ENCODE measurements around the gene TMEM236.
"Not testable (repeated sequence)": the region's sequence is repeated elsewhere in the genome, so short reads cannot be mapped to it uniquely, and the experiment has no call there.

Gene TMEM236, protein sequence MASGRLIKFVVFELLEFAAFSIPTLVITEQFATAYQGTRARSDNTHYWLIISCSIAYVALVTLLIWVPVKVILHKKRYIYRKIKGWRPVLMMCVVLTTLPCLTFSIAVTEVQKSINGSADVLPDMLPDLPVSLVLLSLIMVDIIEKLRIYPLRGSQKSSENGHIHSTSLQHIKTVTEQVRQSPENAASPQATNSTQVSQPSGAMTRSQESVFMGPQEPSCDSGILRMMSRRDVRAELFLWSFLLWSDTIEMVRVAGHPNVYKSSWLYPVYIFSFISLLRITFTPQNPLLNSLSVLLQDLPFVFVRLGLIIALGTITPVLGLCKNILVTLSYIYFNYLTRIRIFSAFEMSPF

DNA sequence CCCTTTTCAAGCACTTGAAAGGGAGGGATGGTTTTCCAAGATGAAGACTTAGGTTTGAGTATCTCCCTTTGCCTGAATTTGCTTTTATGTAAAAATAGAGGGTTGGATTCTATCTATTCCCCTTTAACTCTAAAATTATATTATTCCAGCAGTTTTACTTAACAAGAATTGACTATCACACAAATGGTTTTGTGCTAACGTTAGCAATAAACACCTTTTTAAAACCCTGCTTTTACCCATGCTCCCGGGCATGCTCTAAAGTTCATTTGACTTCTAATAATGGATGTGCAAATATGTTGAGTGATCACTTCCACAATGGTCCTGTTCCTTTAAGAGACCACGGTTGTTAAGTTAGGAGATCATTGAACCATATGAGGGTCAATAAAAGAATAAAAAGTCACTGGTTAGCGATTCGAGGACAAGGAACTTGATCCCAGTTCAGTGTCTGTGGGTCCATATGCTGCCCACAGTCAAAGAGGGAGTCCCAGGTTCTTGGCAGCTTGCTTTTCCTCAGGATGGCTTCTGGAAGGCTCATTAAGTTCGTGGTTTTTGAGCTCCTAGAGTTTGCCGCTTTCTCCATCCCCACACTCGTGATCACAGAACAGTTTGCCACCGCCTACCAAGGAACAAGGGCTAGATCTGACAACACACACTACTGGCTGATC lies at the start of gene TMEM236:
Gene TMEM236, plus strand, starts transcription at position 421 of the 665 bp plus-strand sequence. Its CDS starts 95 bp downstream, at position 516.
- no peak for DNase-seq

DNA sequence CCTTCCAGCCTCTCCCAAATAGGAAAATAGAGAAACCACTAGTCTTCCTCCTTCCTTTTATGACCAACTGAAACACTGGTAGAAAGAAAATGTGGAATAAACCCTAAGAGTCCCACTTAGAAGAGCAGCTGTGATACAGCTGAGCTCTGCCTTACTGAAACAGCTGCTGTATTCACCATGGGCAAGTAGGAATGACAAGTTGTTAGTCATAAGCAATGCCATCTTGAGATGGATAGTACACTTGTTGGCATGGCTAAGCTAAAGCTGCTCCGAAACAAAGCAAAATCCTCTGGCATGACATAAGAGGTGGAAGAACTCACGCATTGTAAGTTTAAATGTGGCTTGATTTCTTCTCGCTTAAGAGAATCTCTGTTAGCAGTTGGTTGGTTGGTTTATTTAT lies 48.3 kb upstream of the TMEM236 start:
- no peak for DNase-seq

DNA sequence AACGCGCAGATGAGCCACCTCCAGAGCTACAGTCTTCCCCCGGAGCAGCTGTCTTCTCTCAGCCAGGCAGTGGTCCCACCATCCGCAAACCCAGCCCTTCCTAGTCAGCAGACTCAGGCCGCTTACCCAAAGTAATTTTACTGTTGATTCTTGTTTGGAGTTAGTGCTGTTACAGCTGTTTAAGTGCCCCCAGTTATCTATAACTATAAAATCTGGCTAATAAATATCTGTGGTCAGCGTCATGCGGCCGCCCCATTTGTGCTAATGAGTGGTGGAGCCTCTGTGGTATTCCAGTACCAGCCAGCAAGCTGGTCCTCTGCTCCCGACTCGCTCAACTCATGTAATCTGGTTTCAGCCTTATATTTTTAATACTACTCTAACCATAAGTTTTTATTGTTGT lies 43.2 kb upstream of the TMEM236 start:
- no peak for DNase-seq

DNA sequence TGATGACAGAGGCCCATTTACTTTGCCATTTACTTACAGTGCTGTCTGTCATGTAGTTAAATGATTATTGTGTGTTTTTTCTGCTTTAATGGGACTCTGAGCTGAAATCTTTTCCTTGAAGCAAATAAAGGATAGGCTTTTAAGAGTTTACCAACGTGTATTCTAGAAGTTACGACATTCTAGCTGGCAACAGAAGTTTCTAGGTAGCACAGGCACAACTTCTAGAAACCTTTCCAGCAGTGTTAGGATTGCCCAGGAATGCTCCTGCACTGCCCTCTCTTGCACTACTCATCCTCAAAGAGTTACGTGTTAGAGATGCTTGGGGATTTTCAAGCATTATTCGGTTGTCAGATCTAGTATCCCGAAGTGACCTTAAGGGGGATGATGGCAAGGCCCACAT lies 42.5 kb upstream of the TMEM236 start:
- DNase-seq: no peak

DNA sequence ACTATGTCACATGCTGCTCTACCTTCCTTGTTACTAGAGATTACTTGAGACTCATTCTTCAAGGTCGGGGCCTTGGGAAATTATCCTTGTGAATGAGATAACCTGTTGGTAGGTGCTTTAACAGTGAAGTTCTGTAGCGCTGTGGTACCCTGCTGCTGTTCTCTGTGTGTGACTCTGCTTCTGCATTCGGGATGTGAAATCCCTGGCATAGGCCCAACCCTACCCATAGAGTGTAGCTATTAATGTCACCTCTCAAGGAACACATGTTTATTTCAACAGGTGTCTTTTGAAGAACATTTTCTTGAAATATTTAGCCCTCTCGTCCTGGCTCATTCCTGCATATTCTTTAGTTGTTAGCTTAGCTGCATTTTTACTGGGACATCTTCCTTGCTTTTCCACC lies 41.8 kb upstream of the TMEM236 start:
- no peak for DNase-seq

DNA sequence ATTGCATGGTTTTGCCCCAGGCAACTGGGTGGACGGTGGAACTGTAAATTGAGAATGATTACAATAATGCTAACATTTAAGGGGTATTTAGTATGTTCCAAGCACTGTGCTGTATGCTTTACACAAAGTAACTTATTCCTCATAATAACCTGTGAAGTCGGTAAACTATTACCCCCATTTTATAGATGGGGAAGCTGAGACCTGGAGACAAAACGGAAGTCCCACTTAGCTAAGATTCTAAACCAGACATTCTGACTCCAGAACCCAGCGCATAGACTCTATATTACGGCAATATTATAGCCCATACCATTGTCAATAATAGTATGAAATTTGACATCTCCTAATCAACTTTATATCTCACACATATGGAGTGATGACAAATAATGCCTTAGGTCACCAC lies 39.9 kb upstream of the TMEM236 start:
- DNase-seq: no peak

DNA sequence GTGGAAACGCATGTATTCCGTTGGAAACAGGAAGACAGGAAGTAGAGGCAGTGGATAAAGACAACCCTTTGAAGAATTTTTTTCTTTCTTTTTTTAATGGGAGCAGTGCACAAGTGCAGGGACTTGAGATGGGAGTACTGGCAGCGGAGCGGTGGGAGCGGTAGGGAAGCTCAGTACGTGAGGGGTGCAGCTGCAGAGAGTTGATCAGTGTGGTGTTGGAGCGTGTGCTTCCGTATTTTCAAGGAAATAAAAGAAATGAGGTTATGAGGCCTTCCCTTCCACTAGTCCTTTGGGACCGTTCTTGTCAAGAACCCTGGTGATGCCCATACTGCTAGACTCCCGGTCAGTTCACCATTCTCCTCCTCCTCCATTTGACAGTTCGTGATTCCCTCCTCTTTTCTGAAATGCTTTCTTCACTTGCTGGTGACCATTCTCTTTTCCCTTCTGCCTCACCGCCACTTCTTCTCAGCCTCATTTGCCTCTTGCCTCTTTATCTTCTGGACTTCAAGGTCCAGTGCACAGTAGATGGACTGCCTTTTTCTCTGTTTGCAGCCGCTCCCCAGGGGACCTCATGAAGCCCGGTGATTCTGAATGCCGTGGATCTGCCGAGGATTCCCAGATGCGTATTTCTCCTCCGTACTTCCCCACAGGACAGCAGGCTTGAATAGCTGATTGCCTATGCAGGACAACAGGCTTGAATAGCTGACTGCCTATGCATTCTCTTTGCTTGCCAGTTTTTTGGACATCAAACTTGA lies 39.1 kb upstream of the TMEM236 start:
- DNase-seq: no peak

DNA sequence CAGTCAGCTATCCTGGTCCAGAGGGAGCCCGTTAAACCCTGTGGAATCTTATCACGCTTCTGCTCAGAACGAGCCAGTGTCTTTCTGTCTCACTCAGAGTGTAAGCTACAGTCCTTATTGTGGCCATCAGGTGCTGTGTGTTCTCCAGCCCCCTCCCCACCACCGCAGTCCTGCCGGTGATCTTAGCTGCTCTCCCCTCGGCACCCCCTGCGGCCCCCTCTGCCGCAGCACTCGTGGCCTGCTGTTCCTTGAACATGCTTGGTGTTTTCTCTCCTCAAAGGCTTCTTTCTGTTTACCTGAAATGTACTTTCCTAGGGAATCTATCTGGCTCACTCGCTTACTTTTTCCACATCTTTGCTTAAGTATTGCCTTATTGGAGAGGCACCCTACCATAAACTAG lies 38.2 kb upstream of the TMEM236 start:
- no peak for DNase-seq

DNA sequence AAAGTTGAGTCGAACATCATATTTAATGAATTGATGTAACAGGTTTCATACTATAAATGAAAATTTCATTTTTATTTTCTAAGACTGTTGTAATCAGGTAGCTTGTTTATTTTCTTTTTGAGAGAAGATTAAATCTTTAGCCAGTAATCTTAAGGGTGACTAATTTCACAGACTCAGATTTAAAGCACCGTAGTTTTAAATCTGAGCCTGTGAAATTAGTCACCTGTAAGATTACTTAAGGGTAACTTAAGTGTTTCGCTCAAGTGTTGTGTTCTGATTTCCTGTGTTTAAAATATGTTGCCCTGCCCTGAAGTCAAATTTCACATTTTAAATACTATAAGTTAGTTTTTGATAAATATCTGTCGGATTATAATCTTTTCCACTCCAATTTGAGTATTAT lies 35.8 kb upstream of the TMEM236 start:
- no peak for DNase-seq

DNA sequence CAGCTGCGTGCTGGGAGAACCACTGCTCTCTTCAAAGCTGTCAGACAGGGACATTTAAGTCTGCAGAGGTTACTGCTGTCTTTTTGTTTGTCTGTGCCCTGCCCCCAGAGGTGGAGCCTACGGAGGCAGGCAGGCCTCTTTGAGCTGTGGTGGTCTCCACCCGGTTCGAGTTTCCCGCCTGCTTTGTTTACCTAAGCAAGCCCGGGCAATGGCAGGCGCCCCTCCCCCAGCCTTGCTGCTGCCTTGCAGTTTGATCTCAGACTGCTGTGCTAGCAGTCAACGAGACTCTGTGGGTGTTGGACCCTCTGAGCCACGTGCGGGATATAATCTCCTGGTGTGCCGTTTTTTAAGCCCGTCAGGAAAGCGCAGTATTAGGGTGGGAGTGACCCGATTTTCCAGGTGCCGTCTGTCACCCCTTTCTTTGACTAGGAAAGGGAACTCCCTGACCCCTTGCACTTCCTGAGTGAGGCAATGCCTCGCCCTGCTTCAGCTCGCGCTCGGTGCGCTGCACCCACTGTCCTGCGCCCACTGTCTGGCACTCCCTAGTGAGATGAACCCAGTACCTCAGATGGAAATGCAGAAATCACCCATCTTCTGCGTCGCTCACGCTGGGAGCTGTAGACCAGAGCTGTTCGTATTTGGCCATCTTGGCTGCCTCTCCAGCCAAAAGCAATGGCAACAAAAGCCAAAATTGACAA lies 29.5 kb upstream of the TMEM236 start:
- DNase-seq: not testable (repeated sequence)

DNA sequence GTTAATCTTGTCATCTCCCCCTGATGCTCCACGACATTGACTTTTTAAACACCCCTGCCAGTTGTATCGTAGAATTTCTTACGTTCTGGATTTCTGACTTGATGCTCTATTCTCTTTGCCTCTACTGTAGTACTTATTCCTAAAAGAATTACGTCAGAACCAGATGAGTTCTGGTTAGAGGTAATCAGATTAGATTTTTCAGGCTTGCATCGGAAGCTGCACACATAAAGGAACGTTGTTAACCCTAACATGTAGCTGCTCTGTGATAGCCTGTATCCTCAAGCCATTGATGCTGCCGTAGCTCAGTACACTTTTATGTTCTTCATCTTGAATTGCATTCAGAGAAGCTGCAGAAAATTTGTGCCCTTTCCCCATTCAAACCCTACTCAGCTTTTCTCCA lies 26.3 kb upstream of the TMEM236 start:
- no peak for DNase-seq

DNA sequence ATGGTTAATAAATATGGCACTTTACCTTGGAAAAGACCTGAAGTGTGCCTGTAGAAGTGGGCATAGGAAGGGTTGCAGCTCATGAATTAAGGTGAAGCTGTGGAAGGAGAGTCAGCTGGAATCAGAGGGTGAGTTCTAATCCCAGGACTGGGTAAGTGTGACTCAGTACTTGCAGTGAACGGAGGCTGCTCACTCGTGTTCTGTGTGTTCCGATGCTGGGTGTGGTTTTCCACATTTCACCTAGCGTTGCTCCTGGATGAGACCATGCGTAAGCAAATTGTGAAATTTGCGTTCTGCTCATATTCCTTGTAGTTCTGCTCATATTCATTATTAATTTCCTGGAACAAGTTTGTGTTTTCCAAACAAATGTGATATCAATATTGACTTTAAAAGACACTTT lies 22.4 kb upstream of the TMEM236 start:
- no peak for DNase-seq

DNA sequence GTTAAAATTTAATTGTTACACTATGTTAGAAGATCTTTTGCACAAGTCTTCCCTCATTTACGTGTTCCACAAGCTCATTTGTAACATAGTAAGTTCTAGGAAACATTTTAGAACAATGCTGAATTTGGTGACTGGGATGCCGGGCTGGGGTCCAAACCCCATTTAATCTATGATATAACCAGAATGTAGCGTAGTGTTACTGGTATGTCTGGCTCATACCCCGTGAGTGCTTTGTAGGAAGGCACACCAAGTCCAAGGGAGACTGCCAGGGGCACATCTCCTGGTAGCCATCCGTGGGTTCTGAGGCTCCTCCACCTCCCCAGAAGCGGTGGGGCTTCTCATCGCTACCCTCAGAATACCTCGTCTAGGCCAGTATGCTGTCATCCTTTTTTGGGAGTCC lies 21.3 kb upstream of the TMEM236 start:
- DNase-seq: no peak

DNA sequence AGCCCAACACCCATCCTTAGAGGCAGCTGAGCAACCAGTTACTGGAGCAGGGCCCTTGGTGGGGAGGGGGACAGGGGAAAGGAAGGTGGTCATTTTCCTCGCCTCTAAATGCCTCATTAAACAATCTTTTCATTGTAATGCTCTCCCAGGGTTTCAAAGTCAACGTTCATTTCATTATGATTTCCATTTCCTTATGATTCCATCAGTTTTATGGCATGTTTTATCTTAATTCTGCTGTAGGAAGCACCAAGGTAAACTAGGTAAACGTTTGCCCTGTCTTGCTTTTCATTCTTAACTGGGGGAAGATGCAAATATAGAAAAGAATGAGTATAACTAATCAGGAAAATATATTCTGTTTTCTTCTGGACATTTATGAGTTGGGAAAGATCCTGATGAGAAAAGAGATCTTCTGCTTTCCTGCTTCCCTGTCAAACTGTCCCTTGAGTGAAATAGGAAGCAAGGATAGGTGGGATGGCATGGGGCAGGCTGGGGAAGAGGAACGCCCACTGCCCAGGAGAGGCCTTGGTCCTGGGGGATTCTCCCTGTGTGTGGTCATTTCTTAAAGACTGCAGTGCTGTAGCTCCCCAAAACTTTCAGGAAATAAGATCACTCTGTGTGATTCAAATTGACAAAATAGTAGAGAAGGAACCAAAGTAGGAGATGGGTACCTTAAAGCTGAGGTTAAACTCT lies 20.5 kb upstream of the TMEM236 start:
- no peak for DNase-seq

DNA sequence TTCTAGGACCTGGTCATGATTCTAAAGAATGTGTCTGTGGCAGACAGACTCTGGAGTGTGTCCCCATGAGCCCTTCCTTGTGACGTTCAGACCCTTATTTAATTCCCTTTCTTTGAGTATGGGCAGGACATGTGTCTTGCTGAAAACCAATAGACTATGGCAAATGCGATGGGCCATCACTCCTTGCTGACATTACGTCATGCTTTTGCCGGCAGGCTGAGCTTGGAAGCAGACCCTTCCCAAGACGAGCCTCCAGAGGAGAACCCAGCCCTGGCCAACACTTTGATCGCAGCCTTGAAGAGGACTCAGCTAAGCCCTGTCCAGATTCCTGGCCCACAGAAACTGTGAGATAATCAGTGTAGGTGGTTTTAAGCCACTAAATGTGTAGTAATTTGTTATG lies 18.4 kb upstream of the TMEM236 start:
- DNase-seq: no peak

DNA sequence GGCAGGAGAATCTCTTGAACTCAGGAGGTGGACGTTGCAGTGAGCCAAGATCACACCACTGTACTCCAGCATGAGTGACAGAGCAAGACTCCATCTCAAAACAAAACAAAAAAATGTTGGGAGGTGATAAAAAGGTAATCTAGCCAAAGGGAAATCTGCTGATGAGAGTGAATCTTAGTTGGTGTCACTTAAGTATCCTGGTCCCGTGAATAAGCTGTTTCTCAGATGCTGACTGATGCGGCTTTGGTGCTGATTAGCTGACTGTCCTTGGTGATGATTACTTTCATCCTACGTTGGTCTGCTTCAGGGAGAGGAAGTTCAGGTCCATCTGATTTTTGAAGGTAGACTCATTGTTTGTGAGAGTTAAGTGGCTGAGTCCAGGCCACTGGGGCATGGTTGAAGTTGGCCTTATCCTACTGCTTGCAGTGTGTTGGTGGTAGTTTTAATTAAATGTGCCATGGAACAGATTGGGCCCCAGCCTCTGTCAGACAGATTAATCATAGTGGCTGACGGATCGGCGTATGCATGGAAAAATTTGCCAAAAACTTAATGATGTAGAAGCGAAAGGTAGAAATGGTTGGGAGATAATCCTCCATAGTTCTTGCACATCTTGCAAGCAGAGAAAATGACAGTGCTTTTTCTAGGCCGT lies 17.4 kb upstream of the TMEM236 start:
- no peak for DNase-seq

DNA sequence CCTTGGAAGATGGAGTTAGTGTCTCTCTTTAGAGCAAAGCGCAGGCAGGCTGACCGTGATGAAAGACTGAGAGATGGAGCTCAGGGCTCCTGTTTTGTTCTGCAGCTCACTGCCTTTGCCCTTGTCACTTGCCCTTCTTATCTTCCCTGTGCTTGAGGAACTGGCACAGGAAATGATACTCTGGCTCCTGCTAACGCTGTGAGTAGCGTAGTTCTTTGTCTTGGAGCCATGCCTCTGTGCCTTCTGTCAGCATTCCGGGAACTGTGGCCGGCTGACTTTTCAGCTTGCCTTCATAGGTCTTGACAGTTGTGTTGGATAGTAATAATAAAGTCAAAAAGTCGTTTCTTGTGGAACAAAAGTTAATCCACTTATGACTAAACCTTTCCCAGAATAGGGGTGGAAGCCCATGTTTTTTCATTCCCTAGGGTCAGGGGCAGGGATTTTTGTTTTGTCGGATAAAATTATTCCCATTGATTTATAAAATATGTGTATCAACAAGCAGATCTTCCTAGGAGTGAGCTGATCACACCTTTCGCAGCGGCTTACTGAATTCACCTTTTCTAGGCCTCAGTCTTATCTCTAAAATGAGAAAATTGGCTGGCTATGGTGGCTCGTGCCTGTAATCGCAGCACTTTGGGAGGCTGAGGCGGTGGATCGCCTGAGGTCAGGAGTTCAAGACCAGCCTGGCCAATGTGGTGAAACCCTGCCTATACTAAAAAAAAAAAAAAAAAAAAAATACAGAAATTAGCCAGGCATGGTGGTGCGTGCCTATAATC lies 16.6 kb upstream of the TMEM236 start:
- no peak for DNase-seq

DNA sequence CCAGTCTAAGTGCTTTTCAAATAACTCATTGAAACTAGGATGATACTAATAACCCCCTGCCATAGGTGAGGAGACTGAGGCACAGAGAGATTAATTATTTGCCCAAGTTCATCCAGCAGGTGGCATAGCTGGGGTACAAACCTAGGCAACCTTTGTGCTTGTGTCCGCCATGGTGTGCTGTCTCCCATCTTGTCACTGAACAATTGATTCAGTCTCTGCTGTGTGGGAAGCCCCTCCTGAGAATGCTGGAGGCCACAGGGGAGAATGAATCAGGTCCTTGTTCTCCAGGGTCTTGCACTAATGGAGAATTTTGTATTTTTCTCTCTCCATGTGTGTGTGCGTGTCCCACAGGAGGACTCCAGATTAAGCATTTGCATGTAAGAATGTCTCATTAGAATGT lies 15.8 kb upstream of the TMEM236 start:
- no peak for DNase-seq

DNA sequence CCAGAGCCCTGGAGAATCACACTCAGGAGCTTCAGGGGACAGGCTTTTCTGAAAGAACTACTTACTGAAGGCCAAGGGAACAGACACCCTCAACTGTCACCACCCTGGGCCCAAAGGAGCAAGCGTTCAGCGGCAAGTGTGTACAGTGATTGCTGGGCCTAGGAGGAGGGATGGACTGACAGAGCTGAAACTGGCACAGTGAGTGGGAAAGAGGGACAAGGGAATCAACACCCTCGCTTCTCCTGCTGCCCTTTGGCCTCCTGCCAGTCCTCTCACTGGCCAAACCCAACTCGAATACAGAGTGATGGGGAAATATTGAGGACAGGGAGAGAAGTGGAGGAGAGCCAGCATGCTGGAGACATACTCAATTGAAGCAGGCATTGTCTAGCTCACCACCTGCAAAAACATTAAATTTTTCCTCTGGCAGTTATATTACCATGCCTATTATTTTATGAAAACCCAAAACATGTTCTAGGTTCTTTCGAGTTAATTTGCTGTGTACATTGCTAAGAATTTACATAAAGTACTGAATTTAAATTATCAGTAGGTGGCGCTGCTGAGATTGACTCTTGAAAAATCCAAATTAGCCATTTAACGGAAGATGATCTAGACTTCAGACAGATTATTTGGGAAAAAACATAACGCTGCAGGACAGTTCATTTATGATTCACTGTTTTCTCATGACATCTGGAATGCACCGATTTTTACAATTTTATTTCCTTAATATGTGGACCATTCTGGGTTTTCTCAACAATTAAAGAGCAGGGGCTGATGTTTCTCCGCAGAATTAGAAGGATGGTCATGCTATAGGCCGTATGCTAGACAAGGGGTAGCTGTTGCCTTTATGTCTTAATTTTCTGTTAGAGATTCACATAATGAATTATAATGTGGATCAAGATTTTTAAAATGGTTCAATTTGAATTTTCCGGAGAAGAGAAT lies 14.7 kb upstream of the TMEM236 start:
- peak; percentile 64 for DNase-seq

DNA sequence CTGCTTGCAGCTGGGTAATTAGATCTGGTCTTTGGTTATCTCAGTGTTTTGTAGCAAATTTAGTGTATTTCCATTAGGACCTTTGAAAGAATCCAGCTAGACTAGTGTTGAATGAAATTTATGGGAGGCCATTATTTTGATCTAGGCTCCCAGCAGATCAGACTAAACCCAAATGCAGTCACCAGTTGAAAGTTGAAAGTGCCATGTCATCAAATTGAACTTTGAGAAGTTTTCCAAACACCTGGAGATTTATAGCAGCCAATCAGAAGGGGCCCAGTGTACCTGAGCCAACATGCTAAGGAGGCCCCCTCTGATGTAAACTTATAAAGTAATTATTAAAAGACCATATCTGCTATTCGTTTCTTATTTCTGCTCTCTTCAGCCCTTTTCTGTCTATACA lies 11.3 kb upstream of the TMEM236 start:
- DNase-seq: no peak
